GM19239 (cell line): Measurements from ENCODE around the gene SLAMF9.

Source experiments
- DNase-seq: peaks from one replicate; pipeline ENCODE4 v3.0.0; 2011; ENCODE audit warnings: low spot score; ENCODE audit not compliant: insufficient read length
- FAIRE-seq: peaks from 2 replicates; lab custom pipeline; 2011; peaks lifted over from hg19 to GRCh38; lab: Jason Lieb, UNC

The SLAMF9 gene

GRCh38 chr1:159947942-159948341 lies 6.1 kb downstream of the SLAMF9 start:
- no peak for FAIRE-seq
- no peak for DNase-seq

DNA sequence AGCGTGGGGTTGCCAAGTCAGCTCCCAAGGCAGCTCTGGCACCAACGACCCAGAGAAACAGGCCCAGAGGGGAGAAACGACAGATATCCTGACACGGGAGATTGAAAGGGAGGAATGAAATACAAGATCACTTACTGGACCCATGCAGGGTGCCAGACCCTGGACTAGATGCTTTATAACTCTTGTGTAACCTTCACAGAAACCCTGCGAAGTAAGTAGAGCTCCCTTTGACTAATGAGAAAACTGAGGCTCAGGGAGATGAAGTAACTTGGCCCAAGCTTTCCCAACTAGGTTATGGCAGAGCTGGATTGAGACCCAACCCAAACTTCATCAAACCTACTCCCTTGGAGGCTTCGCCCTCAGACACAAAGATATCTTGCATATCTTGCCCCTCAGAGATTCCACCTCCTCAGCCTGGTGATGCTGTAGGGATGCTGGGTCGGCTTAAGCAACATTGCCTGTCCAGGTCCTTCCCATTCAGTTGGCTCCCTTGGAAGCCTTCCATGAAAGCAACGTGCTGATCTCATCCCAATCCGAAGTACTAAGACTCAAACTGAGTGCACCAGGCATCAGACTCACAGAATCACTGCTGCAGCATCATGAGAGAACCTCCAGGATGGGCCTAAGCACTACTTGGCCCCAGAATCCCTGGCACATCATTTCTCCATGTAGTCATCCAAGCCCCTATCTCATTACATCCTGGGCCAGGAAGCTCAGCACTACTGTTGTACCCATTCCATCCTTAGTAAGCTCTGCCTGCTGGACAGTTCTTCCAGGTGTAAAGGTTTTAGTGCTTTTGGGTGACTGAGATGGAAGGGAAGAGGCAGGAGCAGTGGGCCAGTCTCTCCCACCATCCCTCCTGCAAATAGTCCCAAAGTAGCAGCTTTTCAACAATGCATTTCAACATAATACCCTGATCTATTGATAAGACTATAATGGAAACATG lies 7.5 kb downstream of the SLAMF9 start:
- DNase-seq: no peak
- no peak for FAIRE-seq

DNA sequence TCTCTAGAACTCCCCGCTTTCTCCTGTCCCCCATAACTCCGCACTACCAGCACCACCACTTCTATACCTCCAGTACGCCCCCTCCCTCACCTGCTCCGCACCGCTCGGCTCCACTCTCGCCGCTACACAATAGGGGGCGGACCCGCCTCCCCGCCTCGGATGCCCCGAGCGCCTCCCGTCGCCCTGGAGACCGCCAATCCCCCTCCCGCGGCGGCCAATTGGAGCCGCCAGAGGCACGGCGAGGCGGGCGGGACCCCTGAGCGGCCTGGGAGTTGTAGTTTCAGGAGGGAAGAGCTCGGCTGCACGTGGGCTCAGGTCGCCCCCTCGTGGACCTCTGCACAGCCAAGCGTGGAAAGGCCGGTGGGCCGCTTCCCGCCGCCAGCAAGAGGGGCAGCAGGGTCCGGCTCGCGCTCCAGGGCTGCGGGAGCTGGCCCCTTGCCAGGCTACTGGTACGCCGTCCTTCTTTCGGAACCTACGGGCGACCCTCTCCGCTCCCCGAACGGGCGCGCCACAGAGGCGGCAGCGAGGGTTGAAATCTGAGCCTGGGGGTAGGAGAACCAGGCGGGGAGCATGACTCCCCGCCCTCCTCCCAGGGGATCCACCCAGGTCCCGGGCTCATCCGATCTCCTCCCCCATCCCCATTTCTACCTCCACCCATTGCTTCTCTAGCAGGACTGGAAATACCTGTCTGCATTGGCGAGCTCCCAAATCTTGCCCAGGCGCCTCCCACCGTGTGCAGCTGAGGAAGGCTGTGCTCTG lies 8.4 kb downstream of the SLAMF9 start, which contains the start of gene IGSF9:
IGSF9 (minus strand) TSS at position 131 of the 759 bp plus-strand sequence. CDS start 2,159 bp downstream, outside the sequence.
- no peak for DNase-seq
- no peak for FAIRE-seq

GRCh38 chr1:159944623-159945455 lies 9.2 kb downstream of the SLAMF9 start:
- FAIRE-seq: no peak
- no peak for DNase-seq

GRCh38 chr1:159943908-159944622 lies 10.0 kb downstream of the SLAMF9 start:
- FAIRE-seq (no peak), DNase-seq (no peak)

DNA sequence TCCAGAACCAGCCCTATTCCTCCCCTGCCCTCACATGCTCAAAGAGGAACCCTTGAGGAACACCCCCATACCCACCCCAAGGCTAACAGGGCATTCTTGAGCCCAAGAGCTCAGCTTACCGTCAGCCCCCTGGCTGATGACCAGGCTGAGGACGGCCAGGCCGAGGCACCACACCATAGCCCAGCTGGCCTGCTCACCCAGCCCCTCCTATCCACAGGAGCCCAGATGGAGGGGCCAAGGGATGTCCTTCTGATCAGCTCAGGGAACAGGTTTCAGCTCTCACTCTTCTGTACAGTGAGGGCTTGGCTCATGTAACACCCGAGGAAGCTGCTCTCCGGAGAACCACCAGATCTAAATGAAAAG lies 10.8 kb downstream of the SLAMF9 start:
- no peak for DNase-seq
- FAIRE-seq: no peak

- FAIRE-seq: no peak
These were observed 11.3 kb downstream of the SLAMF9 start for GRCh38 chr1:159942632-159943277.

GRCh38 chr1:159941591-159942560 lies 12.2 kb downstream of the SLAMF9 start:
- DNase-seq (no peak), FAIRE-seq (no peak)

More at GRCh38 chr1:159942632-159943277, 11.3 kb downstream of the SLAMF9 start:
- no peak for DNase-seq

DNA sequence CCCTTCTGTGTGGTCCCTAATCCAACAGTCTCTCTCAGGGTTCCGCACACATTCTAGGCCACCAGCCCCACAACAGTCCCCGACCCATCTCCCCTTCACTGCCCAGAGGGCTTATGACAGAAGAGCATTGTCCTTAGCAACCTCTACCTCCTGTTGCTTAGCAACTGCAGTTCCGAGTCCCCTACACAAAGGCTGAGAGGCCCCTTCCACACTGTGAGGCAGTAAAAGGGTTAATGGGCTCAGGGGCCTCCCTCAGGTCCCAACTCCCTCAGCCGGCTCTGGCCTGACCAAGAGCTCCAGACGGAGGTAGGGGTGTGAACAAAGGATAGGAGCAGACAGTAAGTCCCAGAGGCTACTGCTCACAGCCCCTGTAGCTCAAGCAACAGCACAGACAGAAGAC lies 12.9 kb downstream of the SLAMF9 start:
- no peak for FAIRE-seq

GRCh38 chr1:159940006-159940620 lies 13.9 kb downstream of the SLAMF9 start:
- FAIRE-seq (no peak), DNase-seq (no peak)

More for the DNA sequence above, 12.9 kb downstream of the SLAMF9 start:
- no peak for DNase-seq

DNA sequence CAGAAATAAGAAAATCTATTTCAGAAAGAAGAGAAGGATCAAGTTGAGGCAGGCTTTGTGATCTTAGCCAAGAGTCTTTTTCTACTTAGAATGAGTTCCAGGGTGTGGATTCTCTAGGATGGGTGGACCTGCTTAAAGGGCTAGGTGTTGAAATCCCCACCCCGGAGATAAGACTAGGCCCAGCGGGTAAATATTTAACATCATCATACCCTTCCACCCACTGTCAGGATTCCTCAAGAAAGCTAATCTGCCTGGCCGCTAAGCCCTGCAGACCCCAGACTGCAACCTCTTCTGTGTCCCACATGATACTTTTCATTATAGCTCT lies 14.4 kb downstream of the SLAMF9 start:
- no peak for FAIRE-seq
- DNase-seq: no peak

DNA sequence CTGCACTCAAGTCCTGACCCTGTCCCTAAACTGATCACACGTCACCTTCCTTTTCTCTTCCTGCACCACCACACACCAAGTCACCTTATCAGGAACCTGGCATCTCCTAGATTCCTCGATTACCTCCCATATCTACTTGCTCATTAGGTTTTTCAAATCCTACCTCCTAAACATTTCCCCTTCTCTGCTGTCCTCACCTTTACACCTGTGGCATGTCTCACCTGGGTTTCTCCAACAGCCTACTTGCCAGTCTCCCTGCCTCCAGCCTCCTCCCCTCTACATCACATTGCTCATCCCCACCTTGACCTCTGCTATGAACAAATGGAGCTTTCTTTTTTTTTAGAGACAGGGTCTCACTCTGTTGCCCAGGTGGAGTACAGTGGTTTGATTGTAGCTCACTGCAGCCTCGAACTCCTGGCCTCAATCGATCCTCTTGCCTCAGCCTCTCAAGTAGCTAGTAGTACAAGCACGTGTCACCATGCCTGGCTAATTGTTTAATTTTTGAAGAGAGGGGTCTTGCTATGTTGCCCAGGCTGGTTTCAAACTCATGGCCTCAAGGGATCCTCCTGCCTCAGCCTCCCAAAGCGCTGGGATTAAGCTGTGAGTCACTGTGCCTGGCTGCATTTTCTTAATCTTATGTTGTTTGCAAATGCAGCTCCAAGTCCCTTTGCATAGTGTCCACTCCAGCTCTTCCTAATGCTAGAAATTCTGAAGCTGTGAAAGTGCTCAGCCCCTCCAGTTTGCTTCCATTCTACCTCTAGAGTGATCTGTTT lies 14.9 kb downstream of the SLAMF9 start:
- DNase-seq: no peak
- no peak for FAIRE-seq

DNA sequence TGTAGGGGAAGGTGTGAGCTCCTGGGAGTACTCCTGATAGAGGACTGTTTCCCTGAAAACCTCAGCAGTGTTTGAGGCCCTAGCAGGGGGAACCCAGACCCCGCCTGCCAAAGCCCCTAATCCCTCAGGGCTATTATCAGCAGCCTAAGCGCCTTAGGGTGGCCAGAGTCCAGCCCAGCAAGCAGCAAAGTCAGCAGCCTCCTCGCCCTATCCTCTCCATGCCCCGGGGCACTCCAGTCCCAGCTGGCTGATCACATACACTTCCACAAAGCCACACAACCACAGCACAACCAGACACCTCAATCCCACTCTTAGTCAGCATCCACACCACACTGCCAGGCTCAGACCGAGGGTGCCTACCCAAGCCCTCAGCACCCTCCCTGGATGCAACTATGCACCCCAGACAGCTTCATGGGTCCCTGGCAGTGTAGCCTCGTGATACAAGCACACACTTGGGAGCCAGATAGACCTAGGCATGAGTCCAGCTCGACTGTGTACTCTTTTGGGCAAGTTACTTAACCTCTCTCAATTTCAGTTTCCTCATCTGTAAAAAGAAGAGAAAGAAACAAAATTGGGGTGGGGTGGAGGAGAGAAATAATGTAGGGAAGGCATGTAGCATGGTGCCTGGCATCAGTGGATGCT lies 15.7 kb downstream of the SLAMF9 start:
- DNase-seq (no peak), FAIRE-seq (no peak)

DNA sequence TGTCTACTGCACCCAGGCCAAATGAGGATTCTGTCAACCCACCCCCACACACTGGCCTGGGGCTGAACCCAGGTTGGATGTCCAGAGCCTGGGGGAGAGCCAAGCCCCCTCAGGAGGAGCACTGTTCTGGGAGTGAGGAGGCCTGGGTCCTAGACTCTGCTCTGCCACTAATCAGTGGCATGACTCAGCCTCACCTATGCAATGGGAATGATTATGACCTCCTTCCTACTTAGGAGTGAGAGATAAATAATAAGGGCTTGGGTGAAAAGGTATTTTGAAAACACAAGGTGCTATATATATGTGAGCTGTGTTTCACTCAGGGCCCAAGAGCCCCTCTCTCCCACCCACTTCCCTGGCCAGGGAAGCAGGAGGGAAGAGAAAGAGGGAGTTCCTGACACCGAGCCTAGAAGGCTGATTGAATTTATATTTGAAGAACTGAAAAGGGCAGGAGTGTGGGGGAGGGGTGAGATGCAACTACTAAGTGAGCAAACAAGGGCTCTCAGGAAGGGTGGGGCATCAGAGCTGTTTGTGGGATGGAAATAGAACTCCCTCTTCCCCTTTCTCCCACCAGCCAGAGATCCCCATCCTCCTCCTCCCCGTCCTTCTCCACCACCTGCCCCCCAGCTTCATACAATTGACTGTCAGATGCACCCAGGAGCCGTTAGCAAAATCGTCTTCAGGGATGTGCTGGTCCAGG lies 16.8 kb downstream of the SLAMF9 start:
- DNase-seq: no peak
- FAIRE-seq: no peak

- FAIRE-seq: peak; percentile 92
These were observed 17.6 kb downstream of the SLAMF9 start for GRCh38 chr1:159936273-159936904.

More at GRCh38 chr1:159936273-159936904, 17.6 kb downstream of the SLAMF9 start:
- peak; percentile 85 for DNase-seq
